Stimulated activated CD4-positive, alpha-beta T cell treated with anti-CD3 and anti-CD28 coated beads, Interleukin-4, amount 100 ng/mL, for 4 hours (primary cell): ENCODE measurements around the gene PIAS1.
"Not testable (repeated sequence)": the region's sequence is repeated elsewhere in the genome, so short reads cannot be mapped to it uniquely, and the experiment has no call there.

Experiments used
- DNase-seq, 2 experiments: peaks; one replicate each; pipeline ENCODE4 v3.0.0-alpha.2; 2020

The PIAS1 gene

GRCh38 chr15:68129072-68129471 lies 75.0 kb downstream of the PIAS1 start:
- no peak for DNase-seq

GRCh38 chr15:68130851-68131250 lies 76.7 kb downstream of the PIAS1 start:
- no peak for DNase-seq

- DNase-seq: no peak
Measured at GRCh38 chr15:68137096-68137495, 83.0 kb downstream of the PIAS1 start.

- DNase-seq: no peak
Measured at GRCh38 chr15:68143129-68143528, 89.0 kb downstream of the PIAS1 start.

- no peak for DNase-seq
Measured at GRCh38 chr15:68143785-68144184, 89.7 kb downstream of the PIAS1 start.

GRCh38 chr15:68145706-68146105 lies 91.6 kb downstream of the PIAS1 start:
- no peak for DNase-seq

- no peak for DNase-seq
Measured at GRCh38 chr15:68148039-68148438, 93.9 kb downstream of the PIAS1 start.

GRCh38 chr15:68149059-68149458 lies 94.9 kb downstream of the PIAS1 start:
- no peak for DNase-seq

- no peak for DNase-seq
Measured at GRCh38 chr15:68150187-68150586, 96.1 kb downstream of the PIAS1 start.

GRCh38 chr15:68151277-68151676 lies 97.2 kb downstream of the PIAS1 start:
- no peak for DNase-seq

GRCh38 chr15:68152342-68152741 lies 98.2 kb downstream of the PIAS1 start:
- DNase-seq: no peak

- DNase-seq: no peak
Measured at GRCh38 chr15:68154923-68155559, 100.9 kb downstream of the PIAS1 start.

GRCh38 chr15:68157074-68157473 lies 103.0 kb downstream of the PIAS1 start:
- DNase-seq: no peak

GRCh38 chr15:68158046-68158628 lies 104.0 kb downstream of the PIAS1 start:
- DNase-seq: no peak

GRCh38 chr15:68163191-68163590 lies 109.1 kb downstream of the PIAS1 start:
- no peak for DNase-seq

GRCh38 chr15:68166847-68167246 lies 112.7 kb downstream of the PIAS1 start:
- DNase-seq: no peak

GRCh38 chr15:68172037-68172436 lies 117.9 kb downstream of the PIAS1 start:
- not testable (repeated sequence) for DNase-seq

GRCh38 chr15:68173119-68173518 lies 119.0 kb downstream of the PIAS1 start:
- no peak for DNase-seq

- DNase-seq: no peak
Measured at GRCh38 chr15:68175526-68175925, 121.4 kb downstream of the PIAS1 start.

- no peak for DNase-seq
Measured at GRCh38 chr15:68176601-68177000, 122.5 kb downstream of the PIAS1 start.

- DNase-seq: no peak
Measured at GRCh38 chr15:68177742-68178141, 123.6 kb downstream of the PIAS1 start.

- no peak for DNase-seq
Measured at GRCh38 chr15:68183616-68184315, 129.7 kb downstream of the PIAS1 start.

GRCh38 chr15:68184616-68185480 lies 130.7 kb downstream of the PIAS1 start:
- DNase-seq: no peak
